ENCODE results near the gene WASF3. TPM values are rescaled to one million over a fixed set of nuclear protein-coding genes. Genes with fewer than 3 reads are reported as not detected.
A peak's percentile ranks its signal among the peaks of the same experiment; 100 is the strongest.

The WASF3 gene
- total RNA-seq (2014; rRNA removed; shearing (Covaris generic); ENCODE audit: low replicate concordance), result not detected in 2 replicates

GRCh38 chr13:26557393-26558073, at the start of gene WASF3:
Gene WASF3, plus strand, starts transcription at chr13:26557683. Its CDS starts 84,588 bp downstream, at chr13:26642271.
- DNase-seq (ENCODE audit: low read depth), result no peak
- in situ Hi-C loops (cut with HindIII; ENCODE audit: low pct_unique_long_range_greater_than_20kb, low sequenced_read_pairs), result no loop called here

- DNase-seq (ENCODE audit: low read depth), result no peak
Measured at GRCh38 chr13:26508885-26509284, 48.6 kb upstream of the WASF3 start.

GRCh38 chr13:26509491-26509890, 48.0 kb upstream of the WASF3 start:
- DNase-seq (ENCODE audit: low read depth), result no peak
- in situ Hi-C loops (cut with HindIII; ENCODE audit: low pct_unique_long_range_greater_than_20kb, low sequenced_read_pairs), result no loop called here

More at GRCh38 chr13:26508885-26509284, 48.6 kb upstream of the WASF3 start:
- in situ Hi-C loops (cut with HindIII; ENCODE audit: low pct_unique_long_range_greater_than_20kb, low sequenced_read_pairs), result no loop called here

GRCh38 chr13:26513931-26514330, 43.6 kb upstream of the WASF3 start:
- no peak for DNase-seq (ENCODE audit: low read depth)
- in situ Hi-C loops (cut with HindIII; ENCODE audit: low pct_unique_long_range_greater_than_20kb, low sequenced_read_pairs), result no loop called here

- in situ Hi-C loops (cut with HindIII; ENCODE audit: low pct_unique_long_range_greater_than_20kb, low sequenced_read_pairs), result no loop called here
- no peak for DNase-seq (ENCODE audit: low read depth)
Measured at GRCh38 chr13:26515721-26516120, 41.8 kb upstream of the WASF3 start.

GRCh38 chr13:26517936-26518335, 39.5 kb upstream of the WASF3 start:
- DNase-seq (ENCODE audit: low read depth), result no peak
- in situ Hi-C loops (cut with HindIII; ENCODE audit: low pct_unique_long_range_greater_than_20kb, low sequenced_read_pairs), result no loop called here

- in situ Hi-C loops (cut with HindIII; ENCODE audit: low pct_unique_long_range_greater_than_20kb, low sequenced_read_pairs), result no loop called here
Measured at GRCh38 chr13:26518451-26518959, 39.0 kb upstream of the WASF3 start.

GRCh38 chr13:26522571-26522970, 34.9 kb upstream of the WASF3 start:
- no peak for DNase-seq (ENCODE audit: low read depth)
- in situ Hi-C loops (cut with HindIII; ENCODE audit: low pct_unique_long_range_greater_than_20kb, low sequenced_read_pairs), result no loop called here

More at GRCh38 chr13:26518451-26518959, 39.0 kb upstream of the WASF3 start:
- no peak for DNase-seq (ENCODE audit: low read depth)

- in situ Hi-C loops (cut with HindIII; ENCODE audit: low pct_unique_long_range_greater_than_20kb, low sequenced_read_pairs), result no loop called here
- DNase-seq (ENCODE audit: low read depth), result no peak
Measured at GRCh38 chr13:26523007-26523406, 34.5 kb upstream of the WASF3 start.

GRCh38 chr13:26525528-26525927, 32.0 kb upstream of the WASF3 start:
- in situ Hi-C loops (cut with HindIII; ENCODE audit: low pct_unique_long_range_greater_than_20kb, low sequenced_read_pairs), result no loop called here
- no peak for DNase-seq (ENCODE audit: low read depth)

GRCh38 chr13:26526702-26527216, 30.7 kb upstream of the WASF3 start:
- no peak for DNase-seq (ENCODE audit: low read depth)
- in situ Hi-C loops (cut with HindIII; ENCODE audit: low pct_unique_long_range_greater_than_20kb, low sequenced_read_pairs), result no loop called here

- in situ Hi-C loops (cut with HindIII; ENCODE audit: low pct_unique_long_range_greater_than_20kb, low sequenced_read_pairs), result no loop called here
Measured at GRCh38 chr13:26528527-26528926, 29.0 kb upstream of the WASF3 start.

GRCh38 chr13:26529441-26529840, 28.0 kb upstream of the WASF3 start:
- peak; percentile 34 for DNase-seq (ENCODE audit: low read depth)
- in situ Hi-C loops (cut with HindIII; ENCODE audit: low pct_unique_long_range_greater_than_20kb, low sequenced_read_pairs), result no loop called here

More at GRCh38 chr13:26528527-26528926, 29.0 kb upstream of the WASF3 start:
- DNase-seq (ENCODE audit: low read depth), result no peak

GRCh38 chr13:26531742-26532141, 25.7 kb upstream of the WASF3 start:
- no peak for DNase-seq (ENCODE audit: low read depth)
- in situ Hi-C loops (cut with HindIII; ENCODE audit: low pct_unique_long_range_greater_than_20kb, low sequenced_read_pairs), result no loop called here

- no peak for DNase-seq (ENCODE audit: low read depth)
- in situ Hi-C loops (cut with HindIII; ENCODE audit: low pct_unique_long_range_greater_than_20kb, low sequenced_read_pairs), result no loop called here
Measured at GRCh38 chr13:26534036-26534726, 23.3 kb upstream of the WASF3 start.

- DNase-seq (ENCODE audit: low read depth), result no peak
Measured at GRCh38 chr13:26538363-26539317, 18.8 kb upstream of the WASF3 start.

GRCh38 chr13:26539738-26540292, 17.7 kb upstream of the WASF3 start:
- in situ Hi-C loops (cut with HindIII; ENCODE audit: low pct_unique_long_range_greater_than_20kb, low sequenced_read_pairs), result no loop called here
- no peak for DNase-seq (ENCODE audit: low read depth)

More at GRCh38 chr13:26538363-26539317, 18.8 kb upstream of the WASF3 start:
- in situ Hi-C loops (cut with HindIII; ENCODE audit: low pct_unique_long_range_greater_than_20kb, low sequenced_read_pairs), result no loop called here

GRCh38 chr13:26540334-26540733, 17.1 kb upstream of the WASF3 start:
- DNase-seq (ENCODE audit: low read depth), result no peak
- in situ Hi-C loops (cut with HindIII; ENCODE audit: low pct_unique_long_range_greater_than_20kb, low sequenced_read_pairs), result no loop called here
